ENCODE data around the gene CCDC33.

CCDC33 gene

DNA sequence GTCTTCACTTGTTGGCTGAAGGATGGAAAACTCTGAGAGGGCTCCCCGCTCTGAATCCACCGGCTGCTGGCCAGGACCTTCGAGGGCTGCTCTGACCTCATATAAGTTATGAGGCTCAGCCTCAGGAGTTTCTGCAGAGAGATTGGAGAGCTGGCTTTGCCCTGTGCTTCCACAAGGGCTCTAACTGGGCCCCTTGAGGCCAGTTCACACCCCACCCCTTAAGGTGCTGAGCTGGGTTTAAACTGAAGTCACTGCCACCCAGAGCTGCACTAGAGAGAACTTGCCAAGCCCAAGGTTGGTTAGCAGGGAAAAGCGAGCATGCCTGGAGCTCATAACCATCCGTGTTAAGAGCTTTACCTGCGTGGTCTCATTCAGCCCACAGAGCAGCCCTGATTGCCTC lies 2.8 kb upstream of the CCDC33 start:
- no peak for DNase-seq

DNA sequence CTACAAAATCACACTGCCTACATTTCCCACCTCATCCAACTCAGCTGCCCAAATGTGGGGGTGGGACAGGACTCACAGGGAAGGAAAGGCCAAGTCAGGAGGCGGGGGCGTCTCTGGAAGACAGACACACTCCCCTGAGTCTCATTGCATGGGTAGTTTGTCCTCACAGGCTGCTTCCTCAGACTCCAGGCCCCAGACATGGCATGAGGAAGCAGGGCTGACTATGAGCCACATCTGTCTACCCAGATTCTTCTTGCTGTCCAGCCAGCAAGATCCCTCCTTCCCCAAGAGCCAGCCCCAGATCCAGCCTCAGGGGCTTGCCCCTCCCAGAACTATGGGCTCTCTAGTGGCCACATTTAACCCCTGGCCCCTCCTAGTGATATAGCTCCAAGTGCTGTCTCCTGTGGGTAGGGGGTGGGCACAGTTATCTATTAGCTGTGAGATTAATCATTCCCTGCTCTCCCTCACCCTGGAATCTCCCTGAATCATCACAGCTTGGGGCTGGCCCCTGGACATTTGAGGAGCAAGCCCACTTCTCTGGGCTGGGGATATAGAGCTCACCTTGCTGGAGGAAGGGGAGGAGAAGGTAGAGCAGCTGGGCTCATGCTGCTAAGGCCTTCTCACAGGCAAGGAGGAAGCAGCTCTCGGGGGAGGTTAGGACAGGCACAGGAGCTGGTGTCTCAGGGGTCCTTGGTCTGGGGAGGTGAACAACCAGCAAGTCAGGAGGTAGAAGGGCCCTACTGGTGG lies 2.1 kb upstream of the CCDC33 start:
- DNase-seq = no peak

GRCh38 chr15:74234598-74234875 lies 1.6 kb upstream of the CCDC33 start:
- no peak for DNase-seq

- no peak for DNase-seq
These were observed 3.1 kb downstream of the CCDC33 start for GRCh38 chr15:74239051-74239705.

GRCh38 chr15:74240002-74240568 lies 4.0 kb downstream of the CCDC33 start:
- DNase-seq = peak; percentile 43

DNA sequence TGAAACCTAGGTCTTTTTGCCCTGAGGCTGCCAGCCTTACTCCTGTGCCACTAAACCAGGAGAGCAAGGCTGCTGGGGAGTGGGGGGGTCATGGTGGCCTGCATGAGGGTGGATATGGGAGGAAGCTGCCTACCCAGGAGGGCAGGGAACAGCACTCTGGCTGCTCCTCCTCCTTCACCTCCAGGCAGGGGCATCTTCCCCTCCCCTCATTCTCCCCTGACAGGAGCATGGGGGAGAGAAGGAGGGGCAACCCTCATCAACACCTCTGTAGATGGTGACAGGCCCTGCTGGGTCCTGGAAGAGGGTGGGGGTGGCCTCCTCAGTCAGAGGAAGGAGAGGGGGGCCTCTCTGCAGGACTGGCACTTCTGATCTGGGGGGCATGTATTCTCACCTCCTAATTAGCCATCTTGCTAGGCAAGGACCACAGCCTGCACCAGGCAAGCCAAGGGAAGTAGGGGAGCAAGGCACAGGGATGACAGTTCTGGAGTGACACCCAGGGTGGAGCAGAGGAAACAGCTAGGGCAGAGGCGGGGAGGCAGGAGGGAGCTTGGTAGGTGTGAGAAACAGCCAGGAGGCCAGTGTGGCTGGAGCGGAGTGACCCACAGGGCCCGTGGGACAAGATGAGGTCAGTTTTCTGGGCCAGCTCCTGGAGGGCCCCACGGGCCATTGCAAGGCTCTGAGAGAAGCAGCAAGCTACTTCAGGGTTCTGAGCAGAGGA lies 4.9 kb downstream of the CCDC33 start:
- no peak for DNase-seq

DNA sequence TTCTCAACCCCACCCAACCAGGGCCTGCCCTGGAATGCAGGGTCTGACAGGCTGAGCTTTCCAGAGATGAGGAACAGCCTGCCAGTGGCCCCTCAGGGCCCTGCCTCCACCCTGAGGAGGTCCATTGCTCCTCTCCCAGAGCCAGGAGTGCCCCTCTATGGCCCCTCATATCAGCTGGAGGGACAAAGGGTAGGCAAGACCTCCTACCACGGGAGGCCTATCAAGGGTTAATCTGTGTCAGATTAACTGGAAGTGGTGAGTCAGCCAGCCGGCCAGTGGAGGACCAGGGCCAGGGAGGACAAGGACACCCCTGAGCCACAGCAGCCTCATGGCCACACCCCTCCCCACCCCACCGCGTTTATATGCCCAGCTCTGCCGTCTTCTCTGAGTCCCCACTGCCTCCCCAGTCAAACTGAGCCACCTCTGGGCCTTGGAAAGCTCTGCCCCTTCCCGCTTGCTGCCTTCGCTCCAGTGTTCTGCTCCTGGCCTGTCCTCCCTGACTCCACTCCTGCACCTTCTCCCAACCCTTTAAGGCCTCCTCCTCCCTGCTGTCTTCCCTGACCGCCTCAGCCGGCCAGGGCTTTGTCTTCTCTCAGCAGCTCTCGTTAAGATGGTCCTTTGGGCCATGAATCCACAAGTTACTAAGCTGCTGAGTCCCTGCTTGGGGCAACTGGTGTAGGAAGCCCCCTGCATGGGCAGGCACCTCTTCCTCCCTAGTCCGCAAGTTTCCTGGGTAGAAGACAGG lies 6.5 kb downstream of the CCDC33 start:
- DNase-seq = no peak

DNA sequence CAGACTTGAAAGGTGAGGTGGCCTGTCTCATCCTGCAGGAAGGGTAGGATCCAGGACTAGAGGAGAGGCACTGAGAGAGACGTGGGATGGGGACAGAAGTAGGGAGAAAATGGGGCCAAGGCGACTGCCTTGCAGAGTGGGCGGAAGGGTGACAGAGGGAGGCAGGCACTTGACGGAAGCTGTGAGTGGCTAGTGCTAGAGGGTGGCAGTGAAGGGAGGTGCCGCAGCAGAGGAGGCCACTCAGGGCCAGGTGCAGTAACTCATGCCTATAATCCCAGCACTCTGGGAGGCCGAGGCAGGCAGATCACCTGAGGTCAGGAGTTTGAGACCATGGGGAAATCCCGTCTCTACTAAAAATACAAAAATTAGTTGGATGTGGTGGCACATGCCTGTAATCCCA lies 7.3 kb downstream of the CCDC33 start:
- no peak for DNase-seq

- no peak for DNase-seq
These were observed 8.8 kb downstream of the CCDC33 start for GRCh38 chr15:74244822-74245341.

- peak; percentile 46 for DNase-seq
These were observed 9.3 kb downstream of the CCDC33 start for GRCh38 chr15:74245342-74245931.

GRCh38 chr15:74250266-74250665 lies 14.1 kb downstream of the CCDC33 start:
- DNase-seq = no peak

DNA sequence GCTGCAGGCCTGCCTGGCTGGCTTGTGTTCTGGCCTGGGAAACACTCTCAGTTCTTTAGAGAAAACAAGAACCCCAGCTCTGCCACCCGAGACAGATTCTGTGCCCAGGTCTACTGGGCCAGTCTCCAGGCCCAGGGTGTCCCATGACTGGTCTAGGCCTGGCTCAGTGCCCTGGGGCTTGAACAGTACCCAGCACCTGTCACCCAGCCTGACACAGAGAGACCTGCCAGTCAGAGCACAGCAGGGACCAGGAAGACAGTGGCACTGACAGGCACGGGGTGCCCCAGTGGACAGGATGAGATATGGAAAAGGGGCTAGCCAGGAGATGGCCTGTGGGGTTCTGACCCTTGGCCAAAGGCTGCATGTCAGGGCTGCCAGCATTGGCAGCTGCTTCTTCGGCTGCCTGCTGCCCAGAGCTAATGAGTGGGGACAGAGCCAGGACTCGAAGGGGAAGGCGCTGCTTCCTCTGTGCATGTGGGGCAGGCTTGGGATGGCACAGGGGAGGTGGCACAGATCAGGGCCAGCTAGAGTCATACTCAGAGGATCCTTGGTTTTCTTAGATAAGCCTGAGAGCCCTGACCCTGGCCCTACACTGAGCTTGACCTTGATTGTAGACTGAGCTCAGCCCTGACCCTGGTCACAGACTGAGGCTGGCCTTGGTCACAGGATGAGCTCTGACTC lies 15.1 kb downstream of the CCDC33 start:
- no peak for DNase-seq

DNA sequence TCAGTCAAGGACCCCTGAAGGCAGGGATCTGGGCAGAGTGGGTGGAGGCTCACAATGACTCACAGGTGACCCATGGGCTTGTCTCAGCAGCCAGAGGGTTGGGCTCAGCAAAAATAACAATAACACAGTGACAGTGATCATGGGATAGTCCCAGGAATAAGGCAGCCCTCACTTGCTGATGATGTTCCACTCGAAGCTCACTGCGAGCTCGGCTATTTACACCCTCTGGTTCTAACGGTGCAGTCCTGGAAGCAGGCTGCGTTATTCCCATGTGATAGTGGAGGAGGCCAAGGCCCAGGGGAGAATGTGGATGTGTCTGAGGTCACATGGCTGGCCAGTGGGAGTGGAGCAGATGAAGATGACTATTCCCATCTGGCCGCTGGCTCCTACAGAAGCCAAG lies 16.2 kb downstream of the CCDC33 start:
- DNase-seq = no peak

GRCh38 chr15:74252721-74253120 lies 16.6 kb downstream of the CCDC33 start:
- DNase-seq = no peak

- no peak for DNase-seq
These were observed 17.2 kb downstream of the CCDC33 start for GRCh38 chr15:74253211-74253921.

- DNase-seq = no peak
These were observed 21.0 kb downstream of the CCDC33 start for GRCh38 chr15:74257105-74257504.

GRCh38 chr15:74257623-74258022 lies 21.5 kb downstream of the CCDC33 start:
- no peak for DNase-seq

- DNase-seq = no peak
These were observed 22.5 kb downstream of the CCDC33 start for GRCh38 chr15:74258456-74259291.

GRCh38 chr15:74259292-74259648 lies 23.1 kb downstream of the CCDC33 start:
- no peak for DNase-seq

DNA sequence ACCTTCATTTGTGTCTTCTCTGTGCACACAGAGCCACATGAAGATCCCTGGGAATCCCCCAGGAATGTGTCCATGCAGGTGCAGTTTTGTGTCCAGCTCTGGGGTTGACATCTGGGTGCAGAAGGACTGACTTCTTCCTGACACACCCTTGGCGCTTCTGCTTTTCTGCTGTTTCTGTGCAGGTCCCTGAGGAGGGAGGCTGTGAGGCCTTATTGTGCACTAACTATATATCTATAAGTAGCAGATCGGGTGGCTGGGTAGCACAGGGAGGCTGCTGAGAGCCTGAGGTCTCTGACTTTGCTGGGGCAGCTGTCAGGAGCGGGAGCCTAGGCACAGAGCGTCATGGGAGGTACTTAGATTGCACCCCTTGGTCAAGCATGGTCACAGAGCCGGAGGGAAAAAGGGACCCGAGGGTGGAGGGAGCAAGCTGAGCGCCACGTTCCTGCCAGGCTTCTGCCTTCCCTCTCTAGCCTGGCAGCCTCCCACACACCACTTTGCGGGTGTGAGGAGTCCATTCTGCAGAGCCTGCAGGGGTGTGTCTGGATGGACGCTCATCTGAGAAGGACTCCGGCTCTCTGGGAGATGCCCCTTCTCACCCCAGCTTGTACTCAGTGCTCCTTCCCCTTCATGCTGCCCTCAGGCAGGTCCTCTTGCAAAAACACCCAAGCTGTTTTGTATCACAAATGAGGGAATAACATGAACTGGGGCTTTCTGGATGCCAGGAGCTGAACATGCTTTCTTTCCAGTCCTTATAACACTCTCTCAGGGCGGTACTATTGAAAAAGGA lies 23.9 kb downstream of the CCDC33 start:
- no peak for DNase-seq

Measured in NCI-H748 treated with DMSO at 0.1 percent for 48 hours (cell line).